NT2/D1 (cell line): ENCODE measurements around the gene IL16.

Experiments used
- DNase-seq: peaks from one replicate; pipeline ENCODE4 v3.0.0-alpha.2; 2011; ENCODE audit warnings: low read depth, low spot score
- H3K27me3 ChIP-seq: 2 replicates; pipeline ENCODE4 v1.6.0; 2011; ENCODE audit warnings: mild to moderate bottlenecking; ENCODE audit not compliant: insufficient read length, insufficient read depth
- H3K36me3 ChIP-seq: 2 replicates; pipeline ENCODE4 v1.6.1; 2011; ENCODE audit warnings: mild to moderate bottlenecking, low read length, mixed read lengths; ENCODE audit not compliant: insufficient read depth, insufficient read length
- H3K4me1 ChIP-seq: 2 replicates; pipeline ENCODE4 v1.5.1; 2011; ENCODE audit not compliant: insufficient read depth, insufficient read length
- H3K4me3 ChIP-seq: 2 replicates; pipeline ENCODE4 v1.5.1; 2011; ENCODE audit warnings: low read depth; ENCODE audit not compliant: insufficient read length
- H3K9ac ChIP-seq: 2 replicates; pipeline ENCODE4 v1.6.0; 2011; ENCODE audit warnings: low read depth; ENCODE audit not compliant: insufficient read length
- H3K9me3 ChIP-seq: 2 replicates; pipeline ENCODE4 v1.5.1; 2011; ENCODE audit warnings: mild to moderate bottlenecking, low read length; ENCODE audit not compliant: insufficient read depth
- SUZ12 ChIP-seq: IDR thresholded peaks from 2 replicates; pipeline ENCODE4 v1.6.1; 2011; ENCODE audit not compliant: insufficient read length, insufficient read depth; ENCODE audit errors: extremely low read depth
- YY1 ChIP-seq: IDR thresholded peaks from 2 replicates; pipeline ENCODE4 v1.6.1; 2011; ENCODE audit not compliant: insufficient read length, insufficient read depth
- ZNF274 ChIP-seq: IDR thresholded peaks from 2 replicates; pipeline ENCODE4 v1.6.1; 2011; ENCODE audit warnings: mild to moderate bottlenecking, low read depth, low read length

IL16 gene

GRCh38 chr15:81166636-81167305 lies 29.9 kb upstream of the IL16 start:
- no peaks in the 10 kb centered on the region for H3K27me3 ChIP-seq
- peaks cover 3% of the 10 kb centered on the region; the same call in 1 of the 2 replicates for H3K9me3 ChIP-seq

GRCh38 chr15:81168131-81168526 lies 28.6 kb upstream of the IL16 start:
- no peaks in the 10 kb centered on the region for H3K4me1 ChIP-seq
- peaks cover 3% of the 10 kb centered on the region; the same call in 1 of the 2 replicates for H3K9me3 ChIP-seq
- H3K27me3 ChIP-seq, result no peaks in the 10 kb centered on the region
- TF ChIP-seq SUZ12 (no peak), YY1 (no peak), ZNF274 (no peak)
- no peaks in the 10 kb centered on the region for H3K36me3 ChIP-seq
- no peak for DNase-seq
- no peak overlapping the region for H3K9ac ChIP-seq
- no peak overlapping the region for H3K4me3 ChIP-seq

More at GRCh38 chr15:81166636-81167305, 29.9 kb upstream of the IL16 start:
- TF ChIP-seq ZNF274 (no peak), YY1 (no peak), SUZ12 (no peak)
- Histone ChIP-seq H3K4me3 (no peak overlapping the region), H3K9ac (no peak overlapping the region), H3K4me1 (no peaks in the 10 kb centered on the region), H3K36me3 (no peaks in the 10 kb centered on the region)
- DNase-seq, result no peak

- H3K9ac ChIP-seq, result no peak overlapping the region
- no peaks in the 10 kb centered on the region for H3K36me3 ChIP-seq
- no peak for TF ChIP-seq YY1
- TF ChIP-seq SUZ12, result no peak
- H3K27me3 ChIP-seq, result no peaks in the 10 kb centered on the region
- no peak overlapping the region for H3K4me3 ChIP-seq
- H3K4me1 ChIP-seq, result no peaks in the 10 kb centered on the region
- peaks cover 3% of the 10 kb centered on the region; the same call in 1 of the 2 replicates for H3K9me3 ChIP-seq
- DNase-seq, result no peak
These were observed 28.0 kb upstream of the IL16 start for GRCh38 chr15:81168644-81169043.

- Histone ChIP-seq H3K4me1 (no peaks in the 10 kb centered on the region), H3K27me3 (no peaks in the 10 kb centered on the region), H3K36me3 (no peaks in the 10 kb centered on the region), H3K4me3 (no peak overlapping the region), H3K9me3 (peaks cover 3% of the 10 kb centered on the region; the same call in 1 of the 2 replicates), H3K9ac (no peak overlapping the region)
- no peak for TF ChIP-seq ZNF274
- TF ChIP-seq YY1, result no peak
- TF ChIP-seq SUZ12, result no peak
- DNase-seq, result no peak
These were observed 26.2 kb upstream of the IL16 start for GRCh38 chr15:81170511-81170910.

- TF ChIP-seq YY1 (no peak), ZNF274 (no peak), SUZ12 (no peak)
- H3K27me3 ChIP-seq, result no peaks in the 10 kb centered on the region
These were observed 25.4 kb upstream of the IL16 start for GRCh38 chr15:81171286-81171685.

GRCh38 chr15:81174125-81174791 lies 22.4 kb upstream of the IL16 start:
- Histone ChIP-seq H3K36me3 (no peaks in the 10 kb centered on the region), H3K27me3 (no peaks in the 10 kb centered on the region), H3K4me3 (no peak overlapping the region), H3K9me3 (no peaks in the 10 kb centered on the region), H3K4me1 (no peaks in the 10 kb centered on the region), H3K9ac (no peak overlapping the region)
- peak; percentile 5 for DNase-seq
- no peak for TF ChIP-seq ZNF274
- TF ChIP-seq SUZ12, result no peak
- no peak for TF ChIP-seq YY1

More at GRCh38 chr15:81171286-81171685, 25.4 kb upstream of the IL16 start:
- DNase-seq, result no peak
- Histone ChIP-seq H3K4me1 (no peaks in the 10 kb centered on the region), H3K9ac (no peak overlapping the region), H3K9me3 (peaks cover 3% of the 10 kb centered on the region; the same call in 1 of the 2 replicates), H3K36me3 (no peaks in the 10 kb centered on the region), H3K4me3 (no peak overlapping the region)

- H3K9me3 ChIP-seq, result no peaks in the 10 kb centered on the region
- no peak for TF ChIP-seq ZNF274
- TF ChIP-seq YY1, result no peak
- TF ChIP-seq SUZ12, result no peak
These were observed 21.8 kb upstream of the IL16 start for GRCh38 chr15:81174792-81175327.

More at GRCh38 chr15:81174792-81175327, 21.8 kb upstream of the IL16 start:
- DNase-seq, result peak; percentile 39
- H3K9ac ChIP-seq, result no peak overlapping the region
- H3K4me1 ChIP-seq, result no peaks in the 10 kb centered on the region
- H3K4me3 ChIP-seq, result no peak overlapping the region
- H3K36me3 ChIP-seq, result no peaks in the 10 kb centered on the region
- no peaks in the 10 kb centered on the region for H3K27me3 ChIP-seq
